ENCODE measurements around the gene SSTR3.

The SSTR3 gene

GRCh38 chr22:37229012-37229804 is 16.9 kb upstream of the SSTR3 start:
- DNase-seq (ENCODE audit: low spot score), result peak; percentile 49

DNA sequence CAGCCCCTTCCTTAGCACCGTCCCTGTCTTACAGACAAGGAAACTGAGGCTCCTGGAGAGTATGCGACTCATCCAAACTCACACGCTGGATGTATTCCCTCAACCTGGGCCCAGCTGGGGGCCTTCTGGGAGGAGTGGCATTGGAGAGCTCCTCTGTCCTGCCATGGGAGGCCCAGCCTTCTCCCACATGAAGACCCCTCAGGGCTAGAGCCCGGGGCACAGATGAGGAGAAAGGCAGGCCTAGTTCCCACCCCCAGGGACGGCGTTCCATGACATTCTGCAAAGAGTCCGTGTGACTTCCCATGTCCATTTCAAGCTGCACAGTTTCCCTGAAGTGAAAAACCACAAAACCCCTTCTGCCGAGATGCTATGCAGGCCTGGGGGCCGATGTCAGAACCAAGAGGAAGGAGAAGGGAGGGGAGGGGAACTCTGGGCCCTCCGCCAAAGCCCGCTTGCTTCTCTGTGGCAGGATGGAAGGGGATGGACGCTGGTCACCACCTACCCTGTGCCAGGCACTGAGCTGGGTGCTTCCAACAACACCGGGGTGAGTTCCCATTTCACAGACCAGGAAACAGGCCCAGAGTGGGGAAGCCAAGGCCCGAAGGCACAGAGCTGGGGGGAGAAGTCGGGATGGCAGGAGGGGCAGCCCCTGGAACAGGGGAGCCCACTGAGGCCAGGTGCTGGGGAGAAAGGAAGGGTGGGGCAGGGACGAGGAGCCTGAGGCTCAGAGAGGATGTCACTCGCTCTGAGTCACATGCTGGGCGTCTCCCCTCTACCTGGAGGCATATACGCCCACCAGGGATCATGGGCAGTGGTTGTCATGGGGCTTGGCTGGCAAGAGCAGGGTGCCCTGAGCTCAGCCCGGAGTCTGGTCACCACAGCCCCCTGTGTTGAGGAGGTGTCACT is 16.1 kb upstream of the SSTR3 start:
- DNase-seq (ENCODE audit: low spot score), result peak; percentile 69

- DNase-seq (ENCODE audit: low spot score), result no peak
Observed at GRCh38 chr22:37226514-37226913, 14.2 kb upstream of the SSTR3 start.

- DNase-seq (ENCODE audit: low spot score), result no peak
Observed at GRCh38 chr22:37226087-37226486, 13.8 kb upstream of the SSTR3 start.

GRCh38 chr22:37225481-37225880 is 13.2 kb upstream of the SSTR3 start:
- DNase-seq (ENCODE audit: low spot score), result no peak

GRCh38 chr22:37224757-37225420 is 12.6 kb upstream of the SSTR3 start:
- DNase-seq (ENCODE audit: low spot score), result no peak

DNA sequence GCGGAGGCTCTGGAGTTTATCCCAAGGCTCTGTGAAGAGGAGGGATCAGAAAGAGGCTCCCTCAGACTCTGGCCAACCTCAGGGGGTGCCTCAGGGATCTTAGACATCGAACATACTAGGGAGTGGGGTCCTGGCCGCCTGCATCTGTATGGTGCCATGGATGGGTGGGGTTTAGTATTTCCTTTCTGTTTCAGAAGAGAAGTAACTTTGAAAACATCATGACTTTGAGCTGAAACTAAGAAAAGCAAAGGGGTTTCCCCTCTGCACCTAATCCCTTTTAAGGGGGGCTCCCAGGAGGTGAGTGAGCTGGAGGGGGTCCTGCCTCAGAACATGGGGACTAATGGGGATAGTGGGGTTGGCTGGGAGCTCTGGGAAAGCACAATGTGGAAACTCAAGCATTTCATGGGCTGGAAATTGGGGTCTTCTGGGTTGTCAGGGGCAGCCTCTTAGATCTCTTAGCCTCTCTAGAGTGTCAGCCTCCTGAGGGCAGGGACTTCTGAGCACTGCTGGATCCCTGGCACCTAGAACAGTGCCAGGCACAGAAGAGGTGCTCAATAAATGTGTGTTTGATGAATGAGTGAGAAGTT is 11.8 kb upstream of the SSTR3 start:
- no peak for DNase-seq (ENCODE audit: low spot score)

DNA sequence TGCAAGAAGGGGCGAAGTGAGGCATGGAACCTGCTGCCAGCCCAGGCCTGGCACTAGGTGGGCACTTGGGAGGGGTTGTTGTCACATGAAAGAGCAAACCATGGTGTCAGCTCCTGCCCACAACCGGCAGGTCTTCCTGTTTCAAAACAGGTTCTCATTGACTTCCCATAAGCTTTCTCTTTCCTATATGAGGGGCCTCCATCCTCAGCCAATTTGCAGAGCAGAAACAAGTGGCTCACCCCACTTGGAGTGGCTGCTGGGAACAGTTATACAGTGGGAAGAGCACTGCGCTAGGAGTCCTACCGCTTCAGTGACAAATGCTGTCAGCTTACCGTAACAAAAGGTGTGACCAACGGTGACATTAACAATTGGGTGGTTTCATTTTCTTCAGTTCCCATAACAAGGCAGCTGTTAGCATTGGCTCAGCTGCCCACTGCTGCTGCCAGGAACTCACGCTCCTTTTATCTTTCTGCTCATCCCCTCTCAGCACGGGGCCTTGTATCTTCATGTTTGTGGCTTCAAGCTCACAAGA is 10.2 kb upstream of the SSTR3 start:
- DNase-seq (ENCODE audit: low spot score), result peak; percentile 58

DNA sequence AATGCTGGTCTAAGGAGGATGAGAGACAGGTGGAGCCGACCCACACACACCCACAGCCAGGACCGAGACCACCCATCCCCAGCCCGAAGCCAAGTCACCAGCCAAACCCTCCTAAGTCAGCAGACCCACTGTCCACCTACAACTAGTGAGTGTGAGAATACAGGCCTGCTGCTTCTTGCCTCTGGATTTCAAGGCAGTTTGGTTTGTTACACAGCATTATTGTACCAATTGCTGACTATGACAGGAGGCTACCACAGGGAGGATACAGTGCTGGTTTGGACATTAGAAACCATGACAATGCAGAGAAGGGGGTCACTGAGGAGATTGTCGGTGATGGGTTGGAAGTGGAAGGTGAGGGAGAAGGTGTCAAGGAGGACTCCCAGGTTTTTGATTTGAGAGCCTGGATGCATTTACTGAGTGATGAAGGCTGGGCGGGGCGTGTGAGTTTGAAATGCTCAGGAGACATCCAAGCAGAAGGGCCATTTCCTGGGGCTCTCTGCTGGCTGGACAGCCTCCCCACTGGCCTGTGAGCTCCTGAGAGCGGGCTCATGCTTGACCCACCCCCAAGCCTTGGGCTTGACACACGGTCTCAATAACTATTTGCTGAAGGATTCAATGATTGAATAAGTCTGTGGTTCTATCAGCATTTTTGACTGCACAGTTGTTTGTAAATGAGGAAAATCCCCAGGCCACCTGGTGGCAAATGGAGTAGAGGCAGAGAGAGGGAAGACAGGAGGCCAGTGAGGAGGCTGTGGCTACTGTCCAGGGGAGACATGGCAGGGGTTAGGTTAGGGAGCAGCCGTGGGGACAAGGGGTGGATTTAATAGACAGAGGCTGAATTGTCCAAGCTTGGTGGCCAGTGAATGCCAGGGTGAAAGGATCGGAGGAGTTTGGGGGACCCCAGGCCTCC is 9.4 kb upstream of the SSTR3 start:
- no peak for DNase-seq (ENCODE audit: low spot score)

DNA sequence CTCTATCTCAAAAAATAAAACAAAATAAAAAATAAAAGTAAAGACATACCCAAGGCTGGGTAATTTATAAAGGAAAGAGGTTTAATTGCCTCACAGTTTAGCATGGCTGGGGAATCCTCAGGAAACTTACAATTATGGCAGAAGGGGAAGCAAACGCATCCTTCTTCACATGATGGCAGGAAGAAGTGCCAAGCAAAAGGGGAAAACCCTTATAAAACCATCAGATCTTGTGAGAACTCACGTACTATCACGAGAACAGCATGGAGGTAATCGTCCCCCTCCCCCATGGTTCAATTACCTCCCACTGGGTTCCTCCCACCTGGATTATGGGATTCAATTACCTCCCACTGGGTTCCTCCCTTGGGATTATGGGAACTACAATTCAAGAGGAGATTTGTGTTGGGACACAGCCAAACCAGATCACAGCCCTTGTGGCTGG is 8.3 kb upstream of the SSTR3 start:
- DNase-seq (ENCODE audit: low spot score), result no peak

GRCh38 chr22:37219533-37219932 is 7.3 kb upstream of the SSTR3 start:
- DNase-seq (ENCODE audit: low spot score), result no peak

DNA sequence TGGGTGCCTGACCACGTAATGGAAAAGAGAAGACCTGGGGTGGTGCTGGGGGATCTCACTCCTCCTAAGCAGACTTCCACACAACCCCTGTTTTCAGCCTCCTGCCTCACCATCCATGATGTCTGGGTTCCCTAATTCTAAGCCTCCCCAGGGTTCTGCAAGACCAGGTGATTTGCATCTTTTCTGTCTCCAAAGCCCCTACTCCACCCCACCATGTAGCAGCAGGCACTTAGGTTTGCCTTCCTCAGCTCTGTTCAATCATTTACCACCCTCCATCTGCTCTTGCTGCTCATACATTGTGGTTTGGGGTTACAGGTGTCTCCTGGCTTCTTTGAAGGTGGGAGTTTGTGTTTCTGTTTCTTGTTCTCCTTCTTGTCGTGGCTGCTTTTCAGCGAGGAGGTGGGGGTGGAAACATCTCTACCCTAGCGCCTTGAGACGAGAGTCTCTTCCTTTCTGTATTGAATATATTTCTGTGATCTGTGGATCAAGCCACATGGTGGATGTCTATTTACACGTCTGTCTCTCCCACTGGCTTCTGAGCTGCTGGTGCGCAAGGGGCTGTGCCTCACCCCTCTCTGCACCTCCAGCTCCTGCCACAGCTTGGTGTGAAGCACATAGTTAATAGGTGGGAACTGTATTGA is 6.6 kb upstream of the SSTR3 start:
- peak; percentile 81 for DNase-seq (ENCODE audit: low spot score)

GRCh38 chr22:37218399-37218770 is 6.1 kb upstream of the SSTR3 start:
- DNase-seq (ENCODE audit: low spot score), result no peak

- DNase-seq (ENCODE audit: low spot score), result no peak
Observed at GRCh38 chr22:37215890-37216289, 3.6 kb upstream of the SSTR3 start.

- no peak for DNase-seq (ENCODE audit: low spot score)
Observed at GRCh38 chr22:37214731-37215030, 2.4 kb upstream of the SSTR3 start.

GRCh38 chr22:37213941-37214730 is 1.9 kb upstream of the SSTR3 start:
- no peak for DNase-seq (ENCODE audit: low spot score)

DNA sequence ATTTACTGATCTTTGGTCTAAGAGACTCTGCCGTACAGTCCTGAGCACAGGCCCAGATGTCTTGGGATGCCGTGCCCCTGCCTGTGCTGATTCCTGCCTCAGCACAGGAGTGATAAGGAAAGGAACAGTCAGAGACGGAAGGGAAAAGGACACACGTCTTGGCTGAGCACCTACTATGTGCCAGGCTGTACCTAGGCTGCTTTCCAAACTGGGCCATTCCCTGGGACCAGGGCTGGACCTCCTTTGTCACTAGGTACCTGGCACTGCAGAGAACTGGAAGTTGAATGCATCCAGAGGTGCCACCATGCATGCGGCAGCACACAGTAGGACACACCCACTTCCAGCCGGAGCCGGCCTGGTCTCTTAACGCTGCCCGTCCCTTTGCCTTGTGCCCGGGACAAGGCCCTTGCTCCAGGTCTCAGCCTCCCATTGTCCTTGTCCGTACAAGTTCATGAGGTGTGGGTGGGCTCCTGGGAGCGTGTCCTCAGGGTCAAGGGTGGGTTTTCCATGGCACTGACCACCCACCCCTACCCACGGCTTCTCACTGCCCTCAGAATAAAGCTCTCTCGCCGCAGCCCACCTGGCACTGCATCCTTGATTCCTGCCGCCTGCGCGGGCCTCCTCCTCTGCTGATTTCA is 1.1 kb upstream of the SSTR3 start:
- DNase-seq (ENCODE audit: low spot score), result no peak

DNA sequence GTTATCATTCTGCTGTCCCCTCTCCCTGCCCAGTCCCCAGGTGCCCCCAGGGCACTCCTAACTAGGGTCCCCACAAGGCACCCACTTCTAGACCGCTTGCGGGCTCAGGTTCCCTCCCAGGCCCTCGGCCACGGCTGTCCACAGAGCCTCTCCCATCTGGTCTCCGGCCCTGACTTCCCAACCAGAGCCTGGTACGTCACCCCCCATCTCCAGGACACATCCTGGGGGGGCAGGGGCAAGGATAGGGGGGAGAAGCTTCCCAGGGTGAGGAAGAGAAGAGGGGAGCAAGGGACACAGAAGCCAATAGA is 457 bp downstream of the SSTR3 start:
- DNase-seq (ENCODE audit: low spot score), result no peak

DNA sequence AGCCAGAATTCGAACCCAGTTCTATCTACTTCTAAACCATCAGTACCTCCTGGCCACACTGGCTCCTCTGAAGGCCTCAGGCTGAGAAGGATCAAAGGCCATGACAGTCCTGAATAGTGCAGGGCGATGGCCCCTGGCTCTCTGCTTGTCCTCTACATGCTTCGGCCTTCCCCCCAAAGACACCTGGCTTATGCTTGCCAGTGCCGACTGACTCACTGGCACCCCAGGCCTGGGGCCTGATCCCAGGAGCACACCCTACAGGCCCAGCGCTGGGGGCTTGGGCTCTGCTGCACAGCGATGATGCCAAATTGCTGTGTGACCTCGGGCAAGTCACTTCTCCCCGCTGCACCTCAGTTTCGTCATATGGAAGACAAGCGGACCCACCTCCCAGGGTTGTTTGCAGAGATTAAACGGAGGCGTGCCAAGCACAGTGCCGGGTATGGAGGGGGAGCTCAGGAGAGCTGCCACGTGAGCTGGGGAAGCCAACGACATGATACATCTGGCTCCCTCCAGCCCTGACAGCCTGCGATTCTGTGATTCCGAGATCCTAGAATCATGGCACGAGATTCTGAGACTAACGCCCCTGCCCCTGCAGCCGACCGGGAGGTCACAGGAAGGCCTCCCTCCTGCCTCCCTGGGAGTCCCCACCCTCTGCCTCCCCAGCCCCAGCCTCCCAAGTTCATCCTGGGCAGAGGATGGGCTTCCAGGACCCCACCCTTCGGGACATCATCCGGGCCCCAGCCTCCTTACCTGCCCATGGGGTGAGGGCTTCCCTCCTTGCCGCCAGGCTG is 1.0 kb downstream of the SSTR3 start:
- DNase-seq (ENCODE audit: low spot score), result no peak

Measured in CD4-positive, alpha-beta T cell treated with Interleukin-15 for 4 hours (primary cell).